Ascending aorta (tissue), 2 donors: Measurements from ENCODE around the gene CLINT1. TPM values are rescaled to one million over a fixed set of nuclear protein-coding genes. Genes with fewer than 3 reads are reported as not detected.

ENCODE experiments used
- DNase-seq, 2 donors: peaks; one replicate each; pipeline ENCODE4 v3.0.0-alpha.2; 2019; ENCODE audit warnings: low spot score in 2 of 2
- H3K27ac ChIP-seq, 2 donors: fragments of 200-600 bp; sonication (generic); one replicate each; pipeline ENCODE4 v1.5.1; 2016 to 2017; ENCODE audit warnings: mild to moderate bottlenecking in 1 of 2
- H3K27me3 ChIP-seq: fragments of 200-600 bp; sonication (generic); one replicate; pipeline ENCODE4 v1.5.1; 2017
- H3K36me3 ChIP-seq, 2 donors: fragments of 200-600 bp; sonication (generic); one replicate each; pipeline ENCODE4 v1.5.1; 2016
- H3K4me1 ChIP-seq, 2 donors: fragments of 200-600 bp; sonication (generic); one replicate each; pipeline ENCODE4 v1.5.1; 2016 to 2017; ENCODE audit warnings: mild to moderate bottlenecking in 1 of 2
- H3K4me3 ChIP-seq, 2 donors: fragments of 200-600 bp; sonication (generic); one replicate each; pipeline ENCODE4 v1.5.1; 2016 to 2017; ENCODE audit warnings: mild to moderate bottlenecking in 1 of 2
- H3K9me3 ChIP-seq, 2 donors: fragments of 200-600 bp; sonication (generic); one replicate each; pipeline ENCODE4 v1.5.1; 2016
- intact Hi-C: fragments of 100-400 bp; cut with DNase I; formaldehyde crosslinking; loops from one replicate; pipeline ENCODE4 v1.15.1; 2023
- total RNA-seq: library from RNA; depleted of rRNA; stranded (reverse); fragments of >200 nt; gene quantifications from one replicate; pipeline ENCODE4 v1.1.0, GENCODE V29; 2016
- TF ChIP-seq, protein P1 (sequence below), 3 experiments: fragments of 200-600 bp in 2 of 3; fragments of 450-650 bp in 1 of 3; sonication (generic) in 2 of 3; IDR thresholded peaks; one replicate each; pipeline ENCODE4 v1.5.1; 2016 to 2019; ENCODE audit warnings: antibody characterized with exemption in 3 of 3, mild to moderate bottlenecking in 1 of 3, moderate library complexity in 1 of 3

The CLINT1 gene
- total RNA-seq, 1 donor from 2014 or later = 16.4 TPM

DNA sequence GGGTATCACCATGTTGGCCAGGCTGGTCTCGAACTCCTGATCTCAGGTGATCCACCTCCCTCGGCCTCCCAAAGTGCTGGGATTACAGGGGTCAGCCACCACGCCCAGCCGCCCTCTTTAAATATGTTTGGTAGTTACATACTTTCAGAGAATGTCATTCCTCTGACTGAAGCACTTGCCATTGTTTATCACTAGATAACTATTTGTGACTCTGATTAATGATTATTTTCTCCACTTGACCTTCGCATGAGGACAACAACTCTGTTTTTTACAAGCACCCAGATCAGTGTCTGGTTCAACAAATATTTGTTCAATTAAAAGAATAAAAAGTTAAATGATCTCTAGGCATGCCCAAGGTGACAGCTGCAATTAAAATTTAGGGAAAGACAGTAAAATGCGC, 56.2 kb downstream of the CLINT1 start:
- Histone ChIP-seq H3K4me3 (no peak overlapping the region), H3K27me3 (no peaks in the 10 kb centered on the region), H3K27ac (no peak overlapping the region), H3K4me1 (peaks cover 0 to 1% of the 10 kb centered on the region in 2 donors), H3K9me3 (no peaks in the 10 kb centered on the region), H3K36me3 (peaks cover 19 to 34% of the 10 kb centered on the region in 2 donors)
- DNase-seq = no peak
- intact Hi-C loops = no loop called here
- TF ChIP-seq, protein P1, sequence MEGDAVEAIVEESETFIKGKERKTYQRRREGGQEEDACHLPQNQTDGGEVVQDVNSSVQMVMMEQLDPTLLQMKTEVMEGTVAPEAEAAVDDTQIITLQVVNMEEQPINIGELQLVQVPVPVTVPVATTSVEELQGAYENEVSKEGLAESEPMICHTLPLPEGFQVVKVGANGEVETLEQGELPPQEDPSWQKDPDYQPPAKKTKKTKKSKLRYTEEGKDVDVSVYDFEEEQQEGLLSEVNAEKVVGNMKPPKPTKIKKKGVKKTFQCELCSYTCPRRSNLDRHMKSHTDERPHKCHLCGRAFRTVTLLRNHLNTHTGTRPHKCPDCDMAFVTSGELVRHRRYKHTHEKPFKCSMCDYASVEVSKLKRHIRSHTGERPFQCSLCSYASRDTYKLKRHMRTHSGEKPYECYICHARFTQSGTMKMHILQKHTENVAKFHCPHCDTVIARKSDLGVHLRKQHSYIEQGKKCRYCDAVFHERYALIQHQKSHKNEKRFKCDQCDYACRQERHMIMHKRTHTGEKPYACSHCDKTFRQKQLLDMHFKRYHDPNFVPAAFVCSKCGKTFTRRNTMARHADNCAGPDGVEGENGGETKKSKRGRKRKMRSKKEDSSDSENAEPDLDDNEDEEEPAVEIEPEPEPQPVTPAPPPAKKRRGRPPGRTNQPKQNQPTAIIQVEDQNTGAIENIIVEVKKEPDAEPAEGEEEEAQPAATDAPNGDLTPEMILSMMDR (IDR thresholded peaks at IDR 0.05) = no peak

GRCh38 chr5:157800137-157800536, 58.8 kb downstream of the CLINT1 start:
- intact Hi-C loops = no loop called here
- H3K27ac ChIP-seq = no peak overlapping the region
- H3K4me3 ChIP-seq = no peak overlapping the region
- DNase-seq = no peak
- no peaks in the 10 kb centered on the region for H3K27me3 ChIP-seq
- TF ChIP-seq, protein P1 (IDR thresholded peaks at IDR 0.05) = no peak
- H3K9me3 ChIP-seq = no peaks in the 10 kb centered on the region
- H3K4me1 ChIP-seq = no peaks in the 10 kb centered on the region
- peaks cover 11 to 22% of the 10 kb centered on the region in 2 donors for H3K36me3 ChIP-seq

DNA sequence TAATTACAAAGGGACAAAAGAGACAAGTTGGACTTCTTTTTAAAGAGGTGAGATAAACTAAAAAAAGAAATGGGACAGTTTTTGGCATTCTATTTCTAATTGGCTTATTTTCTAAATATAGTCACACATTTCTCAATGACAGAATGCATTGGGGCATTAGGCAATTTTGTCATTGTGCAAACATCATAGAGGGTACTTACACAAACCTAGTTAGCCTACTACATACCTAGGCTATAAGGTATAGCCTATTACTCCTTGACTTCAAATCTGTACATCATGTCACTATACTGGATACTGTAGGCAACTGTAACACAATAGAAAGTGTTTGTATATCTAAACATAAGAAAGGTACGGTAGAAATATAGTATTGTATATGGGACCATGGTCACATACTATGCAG, 59.4 kb downstream of the CLINT1 start:
- DNase-seq = no peak
- Histone ChIP-seq H3K27me3 (no peaks in the 10 kb centered on the region), H3K9me3 (no peaks in the 10 kb centered on the region), H3K4me1 (no peaks in the 10 kb centered on the region), H3K36me3 (peaks cover 8 to 17% of the 10 kb centered on the region in 2 donors), H3K27ac (no peak overlapping the region), H3K4me3 (no peak overlapping the region)
- TF ChIP-seq, protein P1 (IDR thresholded peaks at IDR 0.05) = no peak
- intact Hi-C loops = no loop called here

DNA sequence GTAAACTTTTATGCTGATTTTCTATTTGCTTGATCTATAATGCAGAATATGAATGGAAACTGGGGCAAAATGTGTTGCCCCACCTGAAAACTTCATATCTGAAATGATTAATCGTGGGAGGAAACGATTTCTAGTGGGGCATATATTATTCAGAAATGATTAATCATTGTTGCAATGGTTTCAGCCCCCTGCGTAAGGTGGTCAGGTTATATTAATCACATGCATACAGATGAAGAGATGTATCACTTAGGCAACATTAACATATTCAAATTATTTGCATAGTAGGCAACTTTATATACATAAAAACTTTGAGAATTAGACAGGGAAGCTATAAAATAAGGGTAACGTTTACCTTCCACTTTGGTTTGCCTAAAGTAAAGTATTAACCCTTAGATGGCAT, 65.6 kb downstream of the CLINT1 start:
- no peak for DNase-seq
- no peak overlapping the region for H3K27ac ChIP-seq
- H3K36me3 ChIP-seq = peaks cover 18 to 22% of the 10 kb centered on the region in 2 donors
- no peak overlapping the region for H3K4me3 ChIP-seq
- intact Hi-C loops = no loop called here
- no peaks in the 10 kb centered on the region for H3K4me1 ChIP-seq
- H3K9me3 ChIP-seq = no peaks in the 10 kb centered on the region
- no peaks in the 10 kb centered on the region for H3K27me3 ChIP-seq
- TF ChIP-seq, protein P1 (IDR thresholded peaks at IDR 0.05) = no peak

- no peak overlapping the region for H3K27ac ChIP-seq
Measured at GRCh38 chr5:157785801-157786200, 73.1 kb downstream of the CLINT1 start.

More at GRCh38 chr5:157785801-157786200, 73.1 kb downstream of the CLINT1 start:
- TF ChIP-seq, protein P1 (IDR thresholded peaks at IDR 0.05) = no peak
- Histone ChIP-seq H3K9me3 (no peaks in the 10 kb centered on the region), H3K4me3 (no peak overlapping the region), H3K4me1 (no peaks in the 10 kb centered on the region), H3K27me3 (no peaks in the 10 kb centered on the region), H3K36me3 (peaks cover 4 to 11% of the 10 kb centered on the region in 2 donors)
- DNase-seq = no peak
- intact Hi-C loops = no loop called here
